Activated CD8-positive, alpha-beta memory T cell treated with anti-CD3 and anti-CD28 coated beads for 24 hours (primary cell): Measurements from ENCODE around the gene HAPLN2.
A peak's percentile ranks its signal among the peaks of the same experiment; 100 is the strongest.

ENCODE experiments used
- DNase-seq: peaks from one replicate; pipeline ENCODE4 v3.0.0-alpha.2; 2020

The HAPLN2 gene

DNA sequence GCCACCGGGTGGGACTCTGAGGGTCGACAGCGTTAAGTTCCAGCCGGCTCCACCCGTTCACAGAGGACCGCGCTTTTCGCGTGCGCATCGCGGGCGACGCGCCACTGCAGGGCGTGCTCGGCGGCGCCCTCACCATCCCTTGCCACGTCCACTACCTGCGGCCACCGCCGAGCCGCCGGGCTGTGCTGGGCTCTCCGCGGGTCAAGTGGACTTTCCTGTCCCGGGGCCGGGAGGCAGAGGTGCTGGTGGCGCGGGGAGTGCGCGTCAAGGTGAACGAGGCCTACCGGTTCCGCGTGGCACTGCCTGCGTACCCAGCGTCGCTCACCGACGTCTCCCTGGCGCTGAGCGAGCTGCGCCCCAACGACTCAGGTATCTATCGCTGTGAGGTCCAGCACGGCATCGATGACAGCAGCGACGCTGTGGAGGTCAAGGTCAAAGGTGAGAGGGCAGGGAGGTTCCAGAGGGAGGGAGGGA lies 27.6 kb downstream of the HAPLN2 start:
- DNase-seq, result no peak

DNA sequence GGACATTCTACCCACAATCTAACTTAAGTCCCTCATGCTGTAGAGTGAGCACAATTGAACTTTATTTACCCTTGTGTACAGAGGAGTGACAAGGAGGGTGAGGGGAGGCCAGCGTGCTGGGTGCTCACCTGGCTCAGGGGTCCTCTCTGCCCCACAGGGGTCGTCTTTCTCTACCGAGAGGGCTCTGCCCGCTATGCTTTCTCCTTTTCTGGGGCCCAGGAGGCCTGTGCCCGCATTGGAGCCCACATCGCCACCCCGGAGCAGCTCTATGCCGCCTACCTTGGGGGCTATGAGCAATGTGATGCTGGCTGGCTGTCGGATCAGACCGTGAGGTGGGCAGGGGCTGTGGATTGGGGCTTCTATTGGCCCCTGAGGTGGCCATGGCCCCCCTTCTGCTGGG lies 28.1 kb downstream of the HAPLN2 start:
- no peak for DNase-seq

DNA sequence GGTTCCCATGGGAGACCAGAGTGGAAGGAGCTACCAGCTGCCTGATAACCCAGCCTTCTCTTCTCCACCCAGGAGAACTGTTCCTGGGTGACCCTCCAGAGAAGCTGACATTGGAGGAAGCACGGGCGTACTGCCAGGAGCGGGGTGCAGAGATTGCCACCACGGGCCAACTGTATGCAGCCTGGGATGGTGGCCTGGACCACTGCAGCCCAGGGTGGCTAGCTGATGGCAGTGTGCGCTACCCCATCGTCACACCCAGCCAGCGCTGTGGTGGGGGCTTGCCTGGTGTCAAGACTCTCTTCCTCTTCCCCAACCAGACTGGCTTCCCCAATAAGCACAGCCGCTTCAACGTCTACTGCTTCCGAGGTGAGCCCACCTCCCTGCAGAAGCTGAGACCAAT lies 29.3 kb downstream of the HAPLN2 start:
- no peak for DNase-seq

DNA sequence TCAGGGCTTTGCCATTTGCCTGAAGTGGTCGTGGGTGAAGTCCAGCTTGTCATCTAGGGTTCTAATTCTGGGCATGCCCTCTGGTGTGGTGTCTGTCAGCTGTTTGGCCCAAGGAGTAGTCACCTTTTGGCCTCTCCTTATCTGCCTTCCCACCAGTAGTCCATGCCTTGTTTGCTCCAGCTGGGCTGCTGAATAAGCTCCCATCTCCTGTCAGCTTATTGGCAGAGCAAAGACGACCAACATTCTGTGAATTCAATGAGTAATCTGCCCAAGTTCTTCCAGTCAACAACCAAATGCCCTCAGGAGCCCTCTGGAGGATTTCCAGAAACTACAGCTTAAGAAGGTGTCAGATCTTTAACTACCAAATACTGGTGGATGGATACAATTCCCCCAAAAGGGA lies 29.7 kb downstream of the HAPLN2 start:
- no peak for DNase-seq

DNA sequence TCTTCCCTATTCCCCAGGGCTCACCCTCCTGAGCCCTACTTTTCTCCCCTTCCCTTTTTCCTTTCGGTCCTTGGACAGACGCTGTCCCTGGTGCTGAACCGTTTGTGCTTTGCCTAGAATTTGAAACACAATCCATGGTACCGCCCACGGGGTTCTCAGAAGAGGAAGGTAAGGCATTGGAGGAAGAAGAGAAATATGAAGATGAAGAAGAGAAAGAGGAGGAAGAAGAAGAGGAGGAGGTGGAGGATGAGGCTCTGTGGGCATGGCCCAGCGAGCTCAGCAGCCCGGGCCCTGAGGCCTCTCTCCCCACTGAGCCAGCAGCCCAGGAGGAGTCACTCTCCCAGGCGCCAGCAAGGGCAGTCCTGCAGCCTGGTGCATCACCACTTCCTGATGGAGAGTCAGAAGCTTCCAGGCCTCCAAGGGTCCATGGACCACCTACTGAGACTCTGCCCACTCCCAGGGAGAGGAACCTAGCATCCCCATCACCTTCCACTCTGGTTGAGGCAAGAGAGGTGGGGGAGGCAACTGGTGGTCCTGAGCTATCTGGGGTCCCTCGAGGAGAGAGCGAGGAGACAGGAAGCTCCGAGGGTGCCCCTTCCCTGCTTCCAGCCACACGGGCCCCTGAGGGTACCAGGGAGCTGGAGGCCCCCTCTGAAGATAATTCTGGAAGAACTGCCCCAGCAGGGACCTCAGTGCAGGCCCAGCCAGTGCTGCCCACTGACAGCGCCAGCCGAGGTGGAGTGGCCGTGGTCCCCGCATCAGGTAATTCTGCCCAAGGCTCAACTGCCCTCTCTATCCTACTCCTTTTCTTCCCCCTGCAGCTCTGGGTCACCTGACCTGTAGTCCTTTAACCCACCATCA lies 33.1 kb downstream of the HAPLN2 start:
- no peak for DNase-seq

DNA sequence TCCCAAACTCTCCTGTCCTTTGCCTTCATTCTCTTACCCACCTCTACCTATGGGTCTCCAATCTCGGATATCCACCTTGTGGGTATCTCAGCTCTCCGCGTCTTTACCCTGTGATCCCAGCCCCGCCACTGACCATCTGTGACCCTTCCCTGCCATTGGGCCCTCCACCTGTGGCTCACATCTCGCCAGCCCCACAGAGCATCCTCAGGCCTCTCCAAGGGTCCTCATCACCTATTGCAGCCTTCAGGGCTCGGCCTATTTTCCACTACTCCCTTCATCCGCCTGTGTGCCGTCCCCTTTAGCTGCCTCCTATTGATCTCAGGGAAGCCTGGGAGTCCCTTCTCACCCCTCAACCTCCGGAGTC lies 33.8 kb downstream of the HAPLN2 start:
- DNase-seq, result no peak

DNA sequence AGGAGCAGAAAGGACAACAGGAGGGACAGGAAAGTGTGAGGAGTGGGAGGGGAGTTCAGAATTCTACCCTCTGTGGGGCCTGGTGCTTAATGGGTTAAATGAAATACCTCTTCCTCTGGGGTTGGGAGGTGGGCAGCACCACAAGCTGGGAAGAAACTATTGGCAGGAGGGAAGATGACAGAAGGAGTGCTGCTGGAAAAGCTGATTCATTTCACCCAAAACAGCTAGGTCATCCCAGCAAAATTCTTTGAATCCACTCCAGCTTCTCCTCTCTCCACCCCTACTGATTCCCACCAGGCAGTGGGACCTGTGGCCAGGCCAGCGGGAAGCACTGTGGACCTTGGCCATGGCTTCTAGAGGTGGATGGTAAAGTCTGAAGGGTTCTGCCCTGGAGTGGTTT lies 35.5 kb downstream of the HAPLN2 start:
- DNase-seq, result no peak

DNA sequence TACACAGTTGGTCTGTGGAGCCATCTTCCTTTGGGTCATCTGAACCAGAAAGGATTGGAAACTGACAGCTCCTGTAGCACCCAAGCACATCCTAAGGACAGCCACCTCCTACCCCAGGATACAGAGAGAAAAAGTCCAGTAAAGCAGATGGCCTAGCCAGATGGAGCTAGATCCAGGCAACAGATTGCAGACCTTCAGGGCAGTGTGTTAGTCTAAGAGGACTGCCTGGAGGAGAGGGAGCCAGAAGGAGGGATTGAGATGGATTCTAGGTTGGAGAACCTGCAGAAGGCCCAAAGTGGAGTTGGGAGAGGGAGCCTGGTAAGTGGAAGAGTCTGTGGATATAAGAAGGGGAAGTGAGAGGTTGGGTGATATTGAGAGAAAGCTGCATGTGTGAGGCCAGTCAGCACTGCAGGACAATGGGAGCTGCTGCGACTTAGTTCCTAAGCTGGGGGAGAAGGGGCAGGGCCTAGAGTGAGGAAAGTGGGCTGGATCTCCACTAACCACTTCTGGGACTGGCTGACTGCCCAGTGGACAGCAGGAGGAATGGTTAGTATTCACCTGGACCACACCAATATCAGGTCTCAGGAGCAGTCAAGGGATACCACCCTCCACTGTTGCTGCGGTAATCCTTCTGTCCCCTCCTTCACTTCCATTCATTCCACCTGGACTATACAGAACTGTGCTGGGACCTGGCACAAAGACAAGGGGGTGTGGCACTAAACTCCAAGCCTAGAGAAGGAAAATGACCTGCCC lies 36.1 kb downstream of the HAPLN2 start:
- no peak for DNase-seq

DNA sequence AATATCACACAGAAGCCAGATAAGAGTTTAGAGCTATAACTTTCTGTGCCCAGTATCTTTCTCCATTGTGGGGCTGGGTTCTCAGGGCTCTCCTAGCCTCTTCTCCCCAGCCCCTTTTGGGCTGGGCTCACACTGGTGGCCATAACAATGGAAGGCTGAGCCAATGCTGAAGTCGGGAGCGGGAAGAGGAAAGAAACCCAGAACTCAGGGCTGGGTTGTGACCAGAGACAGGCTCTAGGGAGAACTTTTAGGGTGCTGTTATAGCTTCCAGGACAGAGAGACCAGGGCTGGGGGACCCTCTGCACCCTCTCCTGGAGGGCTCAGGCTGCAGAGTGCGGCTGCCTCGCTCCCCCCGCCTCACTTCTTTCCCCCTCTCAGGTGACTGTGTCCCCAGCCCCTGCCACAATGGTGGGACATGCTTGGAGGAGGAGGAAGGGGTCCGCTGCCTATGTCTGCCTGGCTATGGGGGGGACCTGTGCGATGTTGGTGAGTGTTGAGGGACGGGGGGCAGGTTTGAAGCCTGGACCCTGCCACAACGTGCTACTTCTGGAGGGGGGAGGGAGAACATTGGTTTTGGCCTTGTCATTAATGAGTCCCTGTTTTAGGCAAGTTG lies 36.8 kb downstream of the HAPLN2 start:
- no peak for DNase-seq

DNA sequence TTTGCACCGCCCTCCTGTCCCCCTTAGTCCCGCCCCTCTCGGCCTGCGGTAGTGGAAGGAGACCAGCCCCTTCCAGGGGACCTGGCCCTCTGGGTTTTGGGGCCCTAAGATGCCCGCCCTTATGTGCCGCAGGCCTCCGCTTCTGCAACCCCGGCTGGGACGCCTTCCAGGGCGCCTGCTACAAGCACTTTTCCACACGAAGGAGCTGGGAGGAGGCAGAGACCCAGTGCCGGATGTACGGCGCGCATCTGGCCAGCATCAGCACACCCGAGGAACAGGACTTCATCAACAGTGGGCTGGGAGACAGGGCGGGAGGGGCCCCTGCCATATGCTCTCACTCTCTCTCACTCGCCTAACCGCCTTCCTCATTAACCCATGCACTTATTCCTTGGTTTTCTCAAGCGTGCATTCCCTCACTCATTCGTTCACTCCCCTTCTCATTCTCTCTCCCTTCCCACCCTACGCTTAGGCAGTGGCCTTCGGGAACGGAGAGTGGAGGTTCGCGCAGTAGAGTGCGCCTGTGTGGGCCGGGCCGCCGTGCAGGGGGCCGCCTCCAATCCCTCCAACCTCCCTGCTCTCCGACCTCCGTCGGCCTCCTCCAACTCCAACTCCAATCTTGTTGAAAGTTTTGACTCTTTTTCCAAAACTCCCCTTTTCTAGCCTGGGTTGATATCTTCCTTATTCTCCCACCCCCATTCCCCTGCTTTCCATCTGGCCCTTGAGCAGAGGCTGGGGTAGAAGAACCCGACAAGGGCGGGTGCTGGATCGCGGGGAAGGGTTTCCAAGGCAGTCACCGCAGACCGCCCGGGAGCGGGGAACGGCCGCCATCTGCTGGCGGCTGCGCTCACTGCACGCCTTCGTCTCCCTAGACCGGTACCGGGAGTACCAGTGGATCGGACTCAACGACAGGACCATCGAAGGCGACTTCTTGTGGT lies 37.9 kb downstream of the HAPLN2 start:
- DNase-seq, result peak; percentile 92

DNA sequence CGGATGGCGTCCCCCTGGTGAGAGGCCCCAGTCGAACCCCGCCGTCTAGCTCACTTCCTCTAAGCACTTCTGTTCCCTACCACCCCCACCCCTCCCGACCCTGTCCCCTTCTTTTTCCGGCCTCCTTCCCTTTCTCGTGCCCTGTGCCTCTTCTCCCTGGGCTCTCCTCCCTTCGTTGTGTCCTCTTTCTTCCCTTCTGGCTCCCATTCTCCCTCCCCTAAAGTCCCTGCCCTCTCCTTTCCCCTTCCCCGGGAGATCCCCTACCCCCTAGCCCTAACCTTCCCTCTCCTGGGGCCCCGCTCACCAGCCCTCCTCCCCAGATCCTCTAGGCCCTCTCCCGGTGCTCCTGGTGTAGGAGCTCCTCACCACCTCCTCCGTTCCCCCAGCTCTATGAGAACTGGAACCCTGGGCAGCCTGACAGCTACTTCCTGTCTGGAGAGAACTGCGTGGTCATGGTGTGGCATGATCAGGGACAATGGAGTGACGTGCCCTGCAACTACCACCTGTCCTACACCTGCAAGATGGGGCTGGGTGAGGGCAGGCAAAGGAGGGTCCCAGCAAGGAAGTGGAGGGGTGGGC lies 38.6 kb downstream of the HAPLN2 start:
- no peak for DNase-seq

DNA sequence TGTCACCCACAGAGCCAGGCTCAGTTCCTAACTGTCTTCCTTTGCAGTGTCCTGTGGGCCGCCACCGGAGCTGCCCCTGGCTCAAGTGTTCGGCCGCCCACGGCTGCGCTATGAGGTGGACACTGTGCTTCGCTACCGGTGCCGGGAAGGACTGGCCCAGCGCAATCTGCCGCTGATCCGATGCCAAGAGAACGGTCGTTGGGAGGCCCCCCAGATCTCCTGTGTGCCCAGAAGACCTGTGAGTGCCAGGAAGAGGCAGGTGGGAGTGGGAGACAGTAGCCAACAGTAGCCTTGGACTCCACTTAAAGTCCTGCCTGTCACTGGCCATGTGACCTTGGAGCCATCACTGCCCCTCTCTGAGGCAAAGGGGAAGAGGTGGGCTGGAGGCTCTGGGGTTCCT lies 39.3 kb downstream of the HAPLN2 start:
- DNase-seq, result no peak

DNA sequence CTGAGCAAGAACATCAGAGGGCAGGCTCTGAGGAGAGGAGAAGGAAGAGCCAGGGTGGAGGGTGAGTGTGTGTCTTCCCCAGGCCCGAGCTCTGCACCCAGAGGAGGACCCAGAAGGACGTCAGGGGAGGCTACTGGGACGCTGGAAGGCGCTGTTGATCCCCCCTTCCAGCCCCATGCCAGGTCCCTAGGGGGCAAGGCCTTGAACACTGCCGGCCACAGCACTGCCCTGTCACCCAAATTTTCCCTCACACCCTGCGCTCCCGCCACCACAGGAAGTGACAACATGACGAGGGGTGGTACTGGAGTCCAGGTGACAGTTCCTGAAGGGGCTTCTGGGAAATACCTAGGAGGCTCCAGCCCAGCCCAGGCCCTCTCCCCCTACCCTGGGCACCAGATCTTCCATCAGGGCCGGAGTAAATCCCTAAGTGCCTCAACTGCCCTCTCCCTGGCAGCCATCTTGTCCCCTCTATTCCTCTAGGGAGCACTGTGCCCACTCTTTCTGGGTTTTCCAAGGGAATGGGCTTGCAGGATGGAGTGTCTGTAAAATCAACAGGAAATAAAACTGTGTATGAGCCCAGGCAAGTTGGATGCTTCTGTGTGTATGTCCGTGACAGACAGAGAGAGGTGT lies 39.8 kb downstream of the HAPLN2 start:
- DNase-seq, result no peak

DNA sequence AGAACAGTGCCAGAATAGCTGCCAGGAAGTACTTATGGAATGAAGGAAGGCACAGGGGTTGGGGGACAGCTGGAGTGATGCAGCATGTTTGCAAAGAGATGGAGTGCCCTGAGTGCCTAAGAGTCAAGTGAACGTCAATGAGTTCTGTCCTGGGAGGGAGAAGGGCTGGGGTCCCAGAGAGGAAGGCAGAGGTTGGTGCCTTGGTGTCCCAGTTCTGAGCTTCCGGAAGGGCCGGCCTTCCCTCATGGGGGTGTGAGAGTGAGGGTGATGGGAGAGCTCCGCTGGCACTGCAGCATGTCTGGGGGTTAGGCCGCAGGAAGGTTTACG lies 40.4 kb downstream of the HAPLN2 start:
- peak; percentile 63 for DNase-seq

DNA sequence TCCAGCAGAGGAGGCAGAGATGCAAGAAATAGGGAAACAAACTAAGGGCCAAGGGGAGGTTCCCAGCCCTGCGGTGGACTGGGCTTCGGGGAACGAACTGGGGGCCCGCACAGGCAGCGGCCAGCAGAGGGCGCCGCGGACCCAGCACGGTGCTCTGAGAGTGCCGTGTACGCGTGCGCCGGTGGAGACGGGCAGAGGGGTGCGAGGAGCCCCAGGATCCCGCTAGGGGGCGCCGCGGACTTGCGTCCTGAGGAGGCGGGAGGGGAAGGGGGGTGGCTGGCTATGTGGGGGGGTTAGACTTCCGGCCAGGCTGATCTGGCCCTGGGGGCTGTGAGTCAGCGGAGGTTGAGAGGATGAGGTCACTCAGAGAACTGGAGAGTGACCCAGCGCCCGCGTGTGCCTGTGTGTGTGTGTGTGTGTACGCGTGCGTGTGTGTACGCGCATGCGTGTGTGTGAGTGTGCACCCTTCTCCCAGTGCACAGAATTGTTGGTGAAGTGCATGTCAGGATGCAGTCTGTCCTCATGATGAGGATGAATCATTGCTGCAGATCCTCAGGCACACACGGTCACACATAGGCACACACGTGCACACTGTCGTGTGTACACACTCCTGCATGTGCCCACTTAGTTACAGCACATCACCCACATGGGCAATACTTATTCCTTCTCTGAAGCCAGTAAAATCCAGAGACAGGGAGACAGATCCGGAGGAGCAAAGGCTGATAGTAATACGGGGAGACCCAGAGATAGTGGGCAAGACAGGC lies 41.0 kb downstream of the HAPLN2 start:
- DNase-seq, result peak; percentile 97

DNA sequence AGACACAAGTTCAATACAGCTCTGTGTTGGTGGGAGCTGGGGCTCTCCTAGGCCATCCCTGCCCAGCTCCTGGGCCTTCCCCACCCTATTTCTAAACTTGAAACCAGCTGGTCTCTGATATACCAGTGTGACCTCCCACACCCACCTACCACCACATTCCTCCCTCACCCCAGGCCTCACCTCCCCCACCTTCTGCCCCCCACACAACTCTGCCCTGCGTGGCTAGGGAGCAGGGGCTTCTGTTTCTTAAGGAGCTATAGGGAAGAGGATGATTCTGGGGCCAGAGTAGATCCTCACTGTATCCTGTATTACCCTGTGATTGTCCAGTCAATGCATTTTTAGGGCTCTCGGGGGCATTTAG lies 41.5 kb downstream of the HAPLN2 start:
- no peak for DNase-seq

DNA sequence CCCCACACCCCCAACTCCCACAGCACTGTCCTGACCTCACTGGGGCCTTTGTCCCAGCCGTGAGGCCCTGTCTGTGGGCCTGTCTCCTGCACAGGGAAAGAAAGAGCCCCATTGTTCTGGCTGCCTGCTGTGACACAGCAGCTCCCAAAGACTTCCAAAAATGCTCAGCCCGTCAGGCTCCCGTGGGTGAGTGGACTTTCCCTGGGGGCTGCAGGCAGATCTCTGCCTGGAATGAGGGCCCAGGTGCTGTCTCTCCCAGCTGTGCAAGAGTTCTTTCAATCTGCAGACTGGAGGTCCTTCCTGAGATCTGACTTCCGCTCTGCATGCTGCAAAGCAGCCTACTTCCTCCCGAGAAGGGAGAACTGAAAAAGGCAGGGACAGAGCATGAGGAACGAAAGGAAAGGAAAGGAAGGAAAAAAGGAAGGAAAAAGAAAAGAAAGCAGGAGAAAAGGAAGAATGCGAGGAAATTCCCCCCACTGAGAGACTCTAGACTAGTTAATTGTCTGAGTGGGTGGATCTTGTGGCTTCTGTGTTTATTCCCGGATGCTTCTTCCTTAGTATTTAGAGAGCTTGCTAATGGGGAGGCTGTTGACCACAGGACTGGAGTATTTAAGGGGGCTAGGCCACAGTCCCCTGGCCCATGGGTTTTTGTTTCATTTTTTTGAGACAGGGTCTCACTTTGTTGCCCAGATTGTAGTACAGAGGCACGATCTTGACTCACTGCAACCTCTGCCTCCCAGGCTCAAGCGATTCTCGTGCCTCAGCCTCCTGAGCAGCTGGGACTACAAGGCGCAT lies 43.0 kb downstream of the HAPLN2 start:
- no peak for DNase-seq

DNA sequence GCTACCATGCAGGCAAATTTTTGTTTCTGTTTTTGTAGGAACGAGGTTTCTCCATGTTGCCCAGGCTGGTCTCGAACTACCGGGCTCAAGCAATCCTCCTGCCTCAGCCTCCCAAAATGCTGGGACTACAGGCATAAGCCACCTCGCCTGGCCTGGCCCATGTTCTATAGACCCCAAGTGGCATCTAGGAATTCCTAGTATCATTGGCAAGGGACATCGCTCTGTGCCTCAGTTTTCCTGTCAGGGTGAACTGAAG lies 43.5 kb downstream of the HAPLN2 start:
- no peak for DNase-seq

DNA sequence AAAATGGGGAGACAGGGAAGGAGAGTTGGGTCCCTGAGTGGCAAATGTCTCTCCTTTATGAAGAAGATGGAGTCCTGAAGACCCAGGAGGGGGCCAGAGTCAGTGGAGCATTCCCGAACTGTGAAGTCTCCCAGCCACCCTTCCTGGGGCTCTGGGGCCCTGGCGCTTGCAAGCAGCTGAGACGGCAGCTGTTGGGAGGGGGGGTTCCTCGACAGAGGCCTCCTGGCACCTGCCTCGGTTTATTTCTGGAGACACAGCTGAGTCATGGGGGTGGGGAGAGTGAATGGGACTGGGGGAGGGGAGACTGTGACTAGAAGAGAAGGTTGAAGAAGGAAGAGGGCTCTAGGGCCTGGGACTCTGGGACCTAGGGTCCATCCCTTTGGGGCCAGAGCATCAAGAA lies 44.0 kb downstream of the HAPLN2 start:
- DNase-seq, result no peak

DNA sequence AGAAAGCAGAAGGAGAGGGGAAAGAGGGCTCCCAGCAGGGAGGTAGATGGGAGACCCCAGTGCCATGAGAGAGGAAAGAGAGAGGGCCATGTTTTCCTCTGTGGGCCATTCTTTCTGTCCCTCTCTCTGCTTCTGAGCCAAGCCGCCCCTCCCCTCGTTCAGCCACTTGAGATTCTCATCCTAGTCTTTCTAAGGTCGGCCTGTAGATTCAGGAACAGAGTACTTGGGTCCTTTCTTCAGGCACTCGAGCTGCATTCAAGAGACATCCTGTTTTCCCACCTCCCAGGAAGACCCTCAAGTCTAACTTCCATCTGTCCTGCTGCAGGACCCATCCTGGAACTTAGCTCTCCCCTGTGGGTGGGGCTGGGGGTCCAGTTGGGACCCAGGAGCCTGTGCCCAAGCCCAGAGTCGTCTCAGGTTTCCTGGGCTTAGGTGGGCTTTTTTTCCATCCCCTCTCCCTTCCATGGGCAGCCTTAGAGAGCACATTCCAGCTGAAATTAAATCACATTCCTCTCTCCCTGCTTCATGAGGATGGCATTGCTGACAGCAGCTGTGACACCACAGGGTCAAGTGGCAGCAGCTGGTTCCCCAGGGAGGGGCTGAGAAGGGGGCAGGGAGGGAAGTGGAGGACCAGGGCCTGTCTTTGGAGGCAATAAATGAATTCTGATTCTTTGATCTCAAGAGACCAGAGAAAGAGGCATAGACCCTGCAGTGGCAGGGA lies 45.0 kb downstream of the HAPLN2 start:
- DNase-seq, result no peak
